Activated CD4-positive, alpha-beta T cell treated with anti-CD3 and anti-CD28 coated beads, Interleukin-2, amount 50 U/mL, for 24 hours (primary cell): Measurements from ENCODE around the gene IFI27.
"Not testable (repeated sequence)": the region's sequence is repeated elsewhere in the genome, so short reads cannot be mapped to it uniquely, and the experiment has no call there.

ENCODE experiments used
- DNase-seq, 2 donors: peaks; one replicate each; pipeline ENCODE4 v3.0.0-alpha.2; 2020; ENCODE audit warnings: low read depth in 1 of 2, low spot score in 1 of 2

The IFI27 gene

DNA sequence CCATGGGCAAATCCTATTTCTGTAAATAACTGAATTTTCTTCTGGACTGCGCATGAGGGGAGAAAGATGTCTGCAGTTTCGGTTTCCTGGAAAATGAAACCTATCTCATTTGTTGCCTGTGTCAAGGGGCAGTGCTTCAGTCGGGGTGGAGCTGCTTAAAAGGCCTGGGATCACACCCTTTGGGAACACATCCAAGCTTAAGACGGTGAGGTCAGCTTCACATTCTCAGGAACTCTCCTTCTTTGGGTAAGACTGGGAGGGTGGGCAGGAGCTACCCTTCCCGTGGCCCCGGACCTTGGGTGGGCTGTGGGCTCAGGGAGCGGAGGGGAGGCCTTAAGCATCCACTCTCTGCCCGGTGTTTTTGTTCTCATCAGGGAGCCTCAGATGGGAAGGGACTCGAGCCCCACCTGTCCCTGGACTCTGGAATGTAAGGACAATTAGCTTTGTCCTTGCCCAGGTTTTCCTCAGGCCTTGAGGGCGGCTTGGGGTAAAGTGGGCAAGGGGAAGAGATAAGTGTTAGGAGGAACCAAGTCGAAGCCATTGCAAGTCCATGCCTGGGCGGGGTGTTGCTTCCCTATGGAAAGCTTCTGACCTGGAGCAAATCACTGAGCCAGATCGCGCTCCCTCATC is at the start of gene IFI27:
Gene IFI27 (plus strand): TSS at position 185 of the 630 bp plus-strand sequence.
- DNase-seq, result no peak

DNA sequence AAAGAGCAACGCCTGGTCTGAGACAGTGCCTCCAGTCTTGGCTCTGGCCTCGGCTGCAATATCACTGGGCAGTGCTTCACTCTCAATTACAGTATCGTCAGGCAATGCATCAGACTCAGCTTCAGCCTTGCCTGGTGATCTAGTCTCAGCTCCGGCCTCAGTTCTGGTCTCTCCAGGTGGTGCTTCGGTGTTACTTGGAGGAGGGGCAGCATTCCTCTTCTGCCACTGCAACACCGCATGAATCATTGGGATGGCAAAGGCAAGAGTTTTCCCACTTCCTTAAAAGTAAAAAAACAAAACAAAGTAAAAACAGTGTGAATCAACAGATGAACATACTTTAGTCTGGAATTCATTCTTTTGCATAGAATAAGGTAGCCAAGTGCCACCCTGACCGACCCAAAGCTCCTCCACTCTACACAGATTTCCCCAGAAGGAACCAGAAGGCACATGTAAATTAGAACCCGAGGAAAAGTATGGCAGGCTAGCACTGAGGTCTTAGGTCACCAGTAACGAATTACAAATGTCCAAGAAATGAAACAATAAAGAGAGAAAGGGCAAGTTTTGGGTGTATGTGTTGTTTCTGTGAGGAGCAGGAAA is 48.1 kb upstream of the IFI27 start:
- DNase-seq, result no peak

DNA sequence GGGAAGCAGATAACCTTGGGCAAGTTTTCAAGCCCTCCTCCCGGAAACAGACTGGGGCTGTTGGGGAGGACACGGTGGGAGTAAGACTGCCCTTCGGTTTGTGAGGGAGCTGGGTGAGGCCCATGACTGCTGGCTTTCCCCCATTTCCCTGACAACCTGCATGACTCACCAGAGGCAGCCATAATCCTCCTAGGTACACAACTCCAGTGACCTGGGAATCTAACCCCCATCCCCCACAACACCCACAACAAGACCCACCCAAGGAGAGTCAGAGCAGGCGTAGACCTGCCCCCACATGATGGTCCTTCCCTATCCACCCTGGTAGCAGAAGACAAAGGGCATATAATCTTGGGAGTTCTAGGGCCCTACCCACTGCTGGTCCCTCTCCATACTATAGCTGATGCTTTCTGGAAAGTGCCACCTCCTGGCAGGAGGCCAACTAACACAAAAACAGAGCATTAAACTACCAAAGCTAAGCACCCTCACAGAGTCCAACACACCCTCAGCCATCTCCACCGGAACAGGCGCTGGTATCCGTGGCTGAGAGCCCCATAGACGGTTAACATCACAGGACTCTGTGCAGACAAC is 44.4 kb upstream of the IFI27 start:
- no peak for DNase-seq

DNA sequence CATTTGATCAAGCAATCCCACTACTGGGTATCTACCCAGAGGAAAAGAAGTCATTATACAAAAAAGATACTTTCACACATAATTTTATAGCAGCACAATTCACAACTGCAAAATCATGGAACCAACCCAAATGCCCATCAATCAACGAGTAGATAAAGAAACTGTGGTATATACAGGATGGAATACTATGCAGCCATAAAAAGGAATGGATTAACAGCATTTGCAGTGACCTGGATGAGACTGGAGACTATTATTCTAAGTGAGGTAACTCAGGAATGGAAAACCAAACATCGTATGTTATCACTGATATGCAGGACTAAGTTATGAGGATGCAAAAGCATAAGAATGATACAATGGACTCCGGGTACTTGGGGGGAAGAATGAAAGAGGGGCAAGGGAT is 38.5 kb upstream of the IFI27 start:
- not testable (repeated sequence) for DNase-seq

DNA sequence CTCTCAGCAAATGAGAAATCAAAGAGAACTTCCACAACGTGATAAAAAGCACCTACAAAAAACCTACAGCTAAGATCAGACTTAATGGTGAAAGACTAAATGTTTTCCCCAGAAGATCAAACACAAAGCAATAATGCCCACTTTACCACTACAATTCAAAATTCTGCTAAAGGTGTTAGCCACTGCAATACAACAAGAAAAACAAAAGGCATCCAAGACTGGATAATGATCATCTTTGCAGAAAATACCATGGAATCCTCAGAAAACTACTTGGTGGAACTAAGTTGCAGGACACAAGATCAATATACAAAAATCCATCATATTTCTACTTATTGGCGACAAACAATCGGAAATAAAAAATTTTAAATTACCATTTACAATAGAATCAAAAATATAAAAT is 36.0 kb upstream of the IFI27 start:
- DNase-seq, result no peak

DNA sequence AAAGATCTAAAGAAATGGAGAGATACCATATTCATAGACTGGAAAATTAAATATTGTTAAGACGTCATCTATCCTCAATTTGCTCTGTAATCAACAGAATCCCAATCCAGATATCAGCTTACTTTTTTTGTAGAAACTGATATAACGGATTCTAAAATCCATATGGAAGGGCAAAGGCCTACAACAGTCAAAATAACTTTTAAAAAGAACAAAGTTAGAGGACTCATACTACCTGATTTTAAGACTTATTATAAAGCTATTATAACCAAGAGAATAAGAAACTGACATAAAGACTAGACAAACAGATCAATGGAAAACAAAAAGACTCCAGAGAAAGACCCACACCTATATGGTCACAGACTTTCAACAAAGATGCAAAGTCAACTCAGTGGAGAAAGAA is 35.5 kb upstream of the IFI27 start:
- DNase-seq, result no peak

DNA sequence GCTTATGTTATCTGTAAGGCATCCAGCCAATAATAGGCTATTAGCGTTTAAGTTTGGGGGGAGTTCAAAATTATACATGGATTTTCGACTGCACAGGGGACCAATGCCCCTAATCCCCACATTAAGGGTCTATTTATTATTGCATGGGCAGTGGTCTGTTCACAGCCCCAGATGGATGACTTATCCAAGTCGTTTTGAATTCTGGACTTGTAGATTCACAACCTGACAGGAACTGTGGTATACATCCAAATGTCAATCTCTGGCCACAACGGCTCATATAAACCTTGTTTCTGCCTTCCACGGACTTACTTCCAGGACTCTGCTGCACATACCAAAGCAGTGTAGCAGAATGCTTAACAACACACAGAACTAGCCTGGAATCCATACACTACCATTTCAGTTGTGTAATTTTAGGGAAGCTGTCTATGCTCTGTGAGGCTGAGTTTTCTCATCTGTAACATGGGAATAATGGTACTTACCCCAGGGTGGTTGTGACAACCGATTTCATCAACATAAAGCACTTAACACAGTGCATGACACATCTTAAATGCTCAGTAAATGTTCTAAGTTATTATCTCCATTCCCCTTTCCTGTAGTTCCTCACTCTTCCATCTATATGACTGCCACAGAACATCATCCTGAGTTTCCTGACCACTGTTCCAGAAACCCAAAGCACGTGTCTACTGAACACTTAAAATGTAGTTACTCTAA is 33.3 kb upstream of the IFI27 start:
- DNase-seq, result no peak

DNA sequence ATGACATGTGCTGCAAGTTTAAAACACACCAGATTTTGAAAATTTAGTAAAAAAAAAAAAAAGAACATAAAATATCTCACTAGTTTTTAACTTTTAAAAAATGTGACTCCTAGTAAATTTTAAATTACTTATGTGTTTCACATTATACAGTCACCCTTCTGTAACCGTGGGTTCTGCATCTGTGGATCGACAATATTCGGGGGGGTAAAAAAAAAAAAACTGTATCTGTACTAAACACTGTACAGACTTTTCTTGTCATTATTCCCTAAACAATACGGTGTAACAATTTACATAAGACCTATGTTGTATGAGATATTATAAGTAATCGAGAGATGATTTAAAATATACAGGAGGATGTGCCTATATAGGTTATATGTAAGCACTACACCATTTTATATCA is 32.7 kb upstream of the IFI27 start:
- no peak for DNase-seq

DNA sequence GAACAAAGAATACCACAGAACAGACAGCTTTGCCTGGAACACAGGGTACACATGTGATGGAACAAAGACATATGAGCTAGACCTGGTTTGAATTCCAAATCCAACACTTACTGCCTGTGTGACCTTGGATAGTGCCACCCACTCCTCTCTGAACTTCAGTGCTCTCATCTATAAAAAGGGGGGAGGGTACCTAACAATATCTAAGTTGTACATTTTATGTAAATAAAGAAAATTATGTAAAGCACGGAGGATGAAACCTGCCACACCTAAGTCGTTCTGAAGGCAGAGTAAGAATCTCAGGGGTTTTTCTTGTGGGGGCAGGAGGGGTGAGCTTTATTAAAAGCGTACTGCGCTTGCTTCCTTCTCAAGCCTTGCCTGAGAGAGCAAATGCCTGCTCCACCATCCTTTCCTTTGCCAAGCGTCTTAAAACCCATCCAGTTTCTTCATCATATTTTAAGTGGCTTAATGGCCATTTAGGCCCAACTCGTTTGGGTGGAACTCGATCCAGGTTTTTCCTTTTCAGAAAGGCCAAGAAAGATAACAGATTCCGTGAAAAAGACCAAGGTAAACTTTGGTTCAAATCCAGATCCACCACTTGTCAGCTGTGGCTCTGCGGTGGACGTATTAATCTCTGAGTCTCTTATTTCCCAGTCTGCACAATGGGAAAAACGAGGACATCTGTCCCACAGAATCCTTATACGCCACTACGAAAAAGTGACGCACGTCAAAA is 30.5 kb upstream of the IFI27 start:
- no peak for DNase-seq

DNA sequence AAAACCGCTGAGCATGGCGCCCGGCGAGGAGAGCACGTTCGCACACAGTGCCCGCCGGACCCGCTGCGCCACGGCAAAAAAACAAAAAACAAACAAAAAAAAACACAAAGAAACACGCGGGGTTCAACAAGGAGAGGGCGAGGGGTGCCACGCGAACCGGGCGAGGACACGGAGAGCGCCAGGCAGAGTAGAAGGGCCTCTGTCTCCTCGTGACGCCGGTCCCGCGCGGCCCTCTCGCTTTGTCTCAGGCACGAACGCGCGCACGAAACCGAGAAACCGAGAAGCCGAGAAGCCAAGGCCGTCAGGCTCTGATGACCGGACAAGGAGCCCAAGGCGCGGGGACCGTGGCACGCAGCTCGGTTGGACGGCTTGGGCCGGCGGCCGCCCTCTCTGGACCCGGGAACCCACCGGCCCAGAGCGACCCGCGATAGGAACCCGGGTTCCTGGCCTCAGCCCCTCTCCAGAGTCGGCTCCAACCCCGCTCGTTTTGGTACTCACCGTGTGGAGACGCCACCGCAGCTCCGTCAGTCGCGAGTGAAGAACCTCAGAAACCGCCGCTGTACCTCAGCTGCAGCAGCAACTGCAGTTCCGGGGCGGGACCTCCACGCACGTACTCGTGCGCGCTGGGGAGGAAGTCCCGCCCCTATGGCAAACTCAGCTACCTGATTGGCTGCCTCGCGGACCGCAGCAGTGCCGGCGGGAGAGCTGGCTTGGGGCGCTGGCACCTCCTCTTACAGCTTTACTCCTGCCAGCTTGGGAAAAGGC is 29.7 kb upstream of the IFI27 start, which contains the start of the genes DDX24 and IFI27L1:
Gene DDX24 (minus strand): TSS at position 582 of the 765 bp plus-strand sequence. CDS start 1,460 bp downstream, outside the sequence.
Gene IFI27L1 (plus strand): TSS at position 690 of the 765 bp plus-strand sequence. CDS start 15,628 bp downstream, outside the sequence.
- DNase-seq, result peak; percentile 90 to 93

DNA sequence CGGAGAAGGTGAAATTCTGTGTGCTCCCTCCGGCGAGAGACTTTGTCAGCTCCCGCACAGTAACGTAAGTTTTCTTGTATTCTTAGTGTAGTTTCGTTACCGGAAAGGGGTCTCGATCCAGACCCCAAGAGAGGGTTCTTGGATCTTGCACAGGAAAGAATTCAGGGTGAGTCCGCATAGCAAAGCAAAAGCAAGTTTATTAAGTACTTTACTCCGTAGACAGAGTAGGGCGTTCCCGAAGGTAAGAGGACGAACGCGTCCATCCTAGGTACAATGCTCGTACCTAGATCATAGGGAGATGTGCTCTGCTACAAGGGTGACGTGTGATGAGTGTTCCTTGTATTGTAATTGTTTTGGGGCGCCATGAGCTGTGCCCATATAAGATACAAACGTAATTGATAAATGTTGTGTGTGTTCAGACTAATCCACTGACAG is 29.1 kb upstream of the IFI27 start:
- no peak for DNase-seq

DNA sequence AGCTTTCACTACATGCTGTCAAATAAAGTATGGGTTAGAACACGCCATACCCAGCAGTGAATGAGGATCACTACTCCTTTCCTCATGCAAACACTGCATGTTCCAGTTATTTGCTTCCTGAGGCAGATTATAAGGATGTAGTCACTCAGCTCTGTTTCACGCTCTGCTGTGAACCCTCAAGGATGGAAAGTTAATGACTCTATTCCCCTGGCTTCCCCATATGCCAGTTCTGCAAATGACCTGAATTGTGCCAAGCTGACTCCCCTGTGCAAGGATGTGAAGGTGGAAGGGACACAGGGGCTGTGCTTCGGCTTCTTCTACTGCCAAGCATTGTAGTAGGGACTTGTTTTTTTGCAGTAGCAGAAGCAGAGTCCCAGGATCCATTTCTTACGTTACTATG is 22.6 kb upstream of the IFI27 start:
- no peak for DNase-seq

DNA sequence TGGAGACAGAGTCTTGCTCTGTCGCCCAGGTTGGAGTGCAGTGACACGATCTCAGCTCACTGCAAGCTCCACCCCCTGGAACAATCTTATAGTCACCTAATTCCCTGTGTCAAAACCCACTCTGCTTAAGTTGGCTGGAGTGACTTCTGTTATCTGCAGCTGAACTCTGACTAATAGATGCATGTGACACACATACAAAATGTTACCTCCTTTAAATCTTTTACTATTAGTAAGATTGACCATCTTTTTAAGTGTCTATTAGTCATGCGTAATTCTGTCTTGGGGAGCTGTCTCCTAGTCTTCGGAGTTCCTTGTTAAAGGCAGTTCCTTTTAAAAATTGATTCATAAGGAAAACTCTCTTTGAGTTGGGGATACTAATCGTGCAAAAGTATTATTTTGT is 22.0 kb upstream of the IFI27 start:
- DNase-seq, result no peak

DNA sequence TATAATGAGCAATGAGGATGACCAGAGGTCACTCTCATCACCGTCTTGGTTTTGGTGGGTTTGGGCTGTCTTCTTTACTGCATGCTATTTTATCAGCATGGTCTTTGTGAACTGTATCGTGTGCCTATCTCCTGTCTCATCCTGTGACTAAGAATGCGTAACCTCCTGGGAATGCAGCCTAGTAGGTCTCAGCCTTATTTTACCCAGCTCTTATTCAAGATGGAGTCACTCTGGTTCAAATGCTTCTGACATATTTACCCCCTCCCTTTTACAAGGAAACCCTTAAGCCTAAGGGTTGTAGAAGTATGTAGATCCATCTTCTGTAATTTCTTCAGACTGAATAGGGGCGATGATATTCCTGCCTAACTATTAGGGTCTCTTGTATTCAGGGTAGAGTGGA is 21.1 kb upstream of the IFI27 start:
- DNase-seq, result no peak

DNA sequence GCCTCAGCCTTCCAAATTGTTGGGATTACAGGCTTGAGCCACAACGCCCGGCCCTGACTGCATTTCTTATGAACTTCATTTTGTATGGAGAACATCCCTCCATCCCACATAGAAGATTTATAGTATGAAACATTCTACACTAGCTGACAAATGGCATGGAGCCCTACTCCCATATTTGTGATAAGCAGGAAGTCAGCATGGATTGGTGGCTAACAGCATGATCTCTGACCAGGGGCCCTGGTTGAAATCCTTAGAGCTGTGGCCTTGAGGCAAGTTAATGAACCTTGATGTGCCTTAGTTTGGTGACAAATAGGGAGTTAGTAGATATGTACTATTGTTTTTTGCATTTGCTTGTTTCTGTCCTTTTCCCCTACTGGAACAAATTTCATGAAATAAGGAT is 17.1 kb upstream of the IFI27 start:
- no peak for DNase-seq

DNA sequence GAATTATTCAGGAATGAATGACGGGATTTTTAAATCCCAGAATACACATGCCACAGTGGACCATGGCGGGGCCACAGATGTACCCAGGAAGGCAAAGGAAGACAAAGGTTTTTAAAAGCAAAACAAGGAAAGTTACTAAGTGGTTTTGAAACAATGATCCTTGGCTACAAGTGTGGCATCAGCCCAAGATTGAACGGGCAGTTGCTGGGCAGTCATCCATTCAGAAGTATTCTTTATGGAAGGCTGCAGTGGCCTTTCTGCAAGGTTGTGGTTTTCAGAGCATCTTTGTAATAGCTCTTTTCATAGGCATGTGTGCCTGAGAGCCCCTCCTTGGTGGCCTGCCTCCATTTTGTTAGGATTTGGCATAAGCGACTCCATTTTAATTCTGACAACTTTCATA is 13.4 kb upstream of the IFI27 start:
- no peak for DNase-seq

DNA sequence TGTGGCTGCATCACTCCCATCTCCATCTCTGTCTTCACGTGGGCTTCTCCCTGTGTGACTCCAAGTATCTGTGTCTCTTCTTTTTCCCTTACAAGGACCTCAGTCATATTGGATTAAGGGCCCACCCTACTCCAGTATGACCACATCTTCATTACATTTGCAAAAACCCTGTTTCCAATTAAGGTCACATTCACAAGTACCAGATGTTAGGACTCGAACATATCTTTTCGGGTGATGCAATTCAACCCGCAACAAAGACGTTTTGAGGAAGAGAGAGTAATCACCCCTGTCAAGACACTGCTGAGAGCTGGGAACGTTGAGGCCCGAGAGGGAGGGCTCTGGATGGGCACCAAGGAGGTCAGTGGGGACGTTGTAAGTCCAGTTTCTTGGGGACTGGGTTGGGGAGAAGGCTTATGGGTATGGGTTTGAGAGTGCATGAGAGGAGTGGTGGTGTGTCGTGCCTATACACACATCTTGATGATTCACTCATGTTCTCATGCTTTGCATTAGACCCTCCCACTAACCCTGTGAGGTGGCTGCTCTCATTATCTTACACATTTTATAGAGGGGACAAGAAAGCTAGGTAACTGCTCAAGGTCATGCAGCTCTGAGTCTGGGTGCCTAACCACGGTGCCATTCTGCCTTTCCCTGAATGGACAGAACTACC is 12.1 kb upstream of the IFI27 start:
- DNase-seq, result no peak

DNA sequence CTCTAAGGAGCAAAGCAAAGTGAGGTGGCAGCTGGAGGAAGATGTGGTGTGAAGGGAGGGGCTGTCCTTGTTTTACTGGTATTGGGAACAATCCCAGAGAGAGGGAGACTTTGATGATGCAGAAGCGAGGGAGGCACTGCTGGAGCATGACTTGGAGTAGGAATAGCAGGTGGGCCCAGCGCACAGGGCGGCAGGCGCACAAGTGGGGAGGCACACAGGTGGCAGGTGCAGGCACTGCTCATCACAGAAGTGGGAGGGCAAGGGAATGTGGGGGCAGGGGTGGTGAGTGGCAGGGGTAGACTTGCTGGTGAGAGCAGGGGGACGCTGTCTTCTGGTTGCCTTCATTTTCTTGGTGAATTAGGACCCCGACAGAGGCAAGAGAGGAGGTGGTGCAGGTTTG is 11.5 kb upstream of the IFI27 start:
- no peak for DNase-seq

DNA sequence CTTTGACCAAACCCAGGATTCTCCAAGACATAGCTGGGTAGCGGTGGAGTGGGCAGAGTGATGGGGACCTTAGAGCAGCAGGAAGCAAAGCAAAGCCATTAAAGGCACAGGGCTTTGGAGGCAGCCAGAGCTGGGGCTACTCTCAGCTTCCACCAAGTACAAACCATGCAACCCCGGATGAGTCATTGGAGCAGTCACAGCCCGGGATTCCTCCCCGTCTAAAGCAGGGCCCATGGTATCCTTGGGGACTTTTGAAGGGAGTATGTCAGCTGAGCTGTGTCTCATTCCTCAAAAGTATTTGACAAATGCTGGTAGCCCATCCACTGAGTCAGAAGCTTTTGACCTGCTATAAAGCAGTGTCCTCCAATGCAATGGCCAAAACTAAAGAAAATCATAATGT is 9.7 kb upstream of the IFI27 start:
- no peak for DNase-seq

DNA sequence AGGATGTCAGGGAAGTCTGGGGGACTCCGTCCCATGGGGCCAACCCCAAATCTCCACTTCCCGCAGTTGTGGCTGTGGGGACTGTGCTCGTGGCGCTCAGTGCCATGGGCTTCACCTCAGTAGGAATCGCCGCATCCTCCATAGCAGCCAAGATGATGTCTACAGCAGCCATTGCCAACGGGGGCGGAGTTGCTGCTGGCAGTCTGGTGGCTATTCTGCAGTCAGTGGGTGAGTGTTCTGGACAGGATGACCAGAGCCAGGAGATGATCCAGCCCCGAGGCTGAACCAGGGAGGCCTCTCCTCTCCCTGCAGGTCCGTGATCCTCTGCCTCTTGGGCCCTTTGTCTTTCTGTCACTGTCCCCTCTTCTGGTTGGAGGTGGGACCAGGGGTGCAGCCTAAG is 8.8 kb upstream of the IFI27 start:
- no peak for DNase-seq
